NCI-H2227 treated with DMSO at 0.1 percent for 48 hours (cell line): ENCODE measurements around the gene ANKRD13B.

Experiments used
- DNase-seq: peaks from one replicate; lab custom pipeline; 2025; lab: John Stamatoyannopoulos, UW

ANKRD13B gene

DNA sequence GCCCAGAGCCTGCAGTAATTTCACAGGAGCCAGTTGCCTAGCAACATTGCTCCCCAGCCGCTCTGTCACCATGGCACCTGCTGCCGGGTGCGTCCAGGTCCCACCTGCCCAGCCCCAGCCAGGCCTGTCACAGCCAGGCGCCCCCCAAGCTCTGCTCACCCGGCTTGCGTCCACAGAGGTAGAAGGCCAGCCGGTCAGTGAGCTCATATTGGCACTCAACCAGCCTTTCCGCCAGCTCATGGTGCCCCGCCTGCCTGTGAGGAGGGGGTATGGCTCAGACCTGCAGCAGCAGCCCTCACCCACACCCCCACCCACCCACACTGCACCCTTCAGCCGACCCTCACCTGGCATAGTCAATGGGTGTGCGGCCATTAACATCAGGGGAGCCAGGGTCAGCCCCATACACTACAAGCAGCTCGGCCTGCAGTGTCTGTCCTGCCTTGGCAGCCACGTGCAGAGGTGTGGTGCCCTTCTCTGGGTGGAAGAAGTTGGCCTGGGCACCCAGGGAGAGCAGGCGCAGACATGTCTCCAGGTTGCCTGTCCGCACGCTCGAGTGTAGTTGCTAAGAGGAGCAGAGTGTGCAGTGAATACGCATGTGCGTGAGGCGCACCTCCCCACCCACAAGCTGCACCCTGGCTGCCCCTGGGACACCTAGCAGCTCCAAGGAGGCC is 11.2 kb upstream of the ANKRD13B start:
- no peak for DNase-seq

GRCh38 chr17:29582254-29582765 is 10.6 kb upstream of the ANKRD13B start:
- DNase-seq, result no peak

DNA sequence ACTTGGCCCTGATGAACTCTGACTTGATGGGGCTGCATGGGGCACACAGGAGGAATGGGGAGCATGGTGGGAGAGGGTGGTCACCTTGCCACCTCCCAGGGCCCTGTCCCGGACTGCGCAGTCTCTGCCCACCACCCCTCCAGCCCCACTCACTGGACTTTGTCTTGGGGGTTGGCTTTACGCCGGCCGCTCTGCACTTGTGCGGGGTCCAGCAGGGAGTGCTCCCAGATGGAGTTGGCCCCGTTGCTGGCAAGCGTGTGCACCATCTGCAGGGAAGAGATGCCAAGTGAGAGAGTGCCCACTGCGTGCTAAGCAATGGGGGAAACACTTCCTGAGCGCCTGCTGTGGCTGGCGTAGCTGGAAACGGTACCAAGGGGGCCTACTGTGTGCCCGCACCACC is 10.2 kb upstream of the ANKRD13B start:
- DNase-seq, result no peak

- no peak for DNase-seq
Observed at GRCh38 chr17:29583324-29584248, 9.3 kb upstream of the ANKRD13B start.

- DNase-seq, result no peak
Observed at GRCh38 chr17:29584452-29585079, 8.4 kb upstream of the ANKRD13B start.

DNA sequence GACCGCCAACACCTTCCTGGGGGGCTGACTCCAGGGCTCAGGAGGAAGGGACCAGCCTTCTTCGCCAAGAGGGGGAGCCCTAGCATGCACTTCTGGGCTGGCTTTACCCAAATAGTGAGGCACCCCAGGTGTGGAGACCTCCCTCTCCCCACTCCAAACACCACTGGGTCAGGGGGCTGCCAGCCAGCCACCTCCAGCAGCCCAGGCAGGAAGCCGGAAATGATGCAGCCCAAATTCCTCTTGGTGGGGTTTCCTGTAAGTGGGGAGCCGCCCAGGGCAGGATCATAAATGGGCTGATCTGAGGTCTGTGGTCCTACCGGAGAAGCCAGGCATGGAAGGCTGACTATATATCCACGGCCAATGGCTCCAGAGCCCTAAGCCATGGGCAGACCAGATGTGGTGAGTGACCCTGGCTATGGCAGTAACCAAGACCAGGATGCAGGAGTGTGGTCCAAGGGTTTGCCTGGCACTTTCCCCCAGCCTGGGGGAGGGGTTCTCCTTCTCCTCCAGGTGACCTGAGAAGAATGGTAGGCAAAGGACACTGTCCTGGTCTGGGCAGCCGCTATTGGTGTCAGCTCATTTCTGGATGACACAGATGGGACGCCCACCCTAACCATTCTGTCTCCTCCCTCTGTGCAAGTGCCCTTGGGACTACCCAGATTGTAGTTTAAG is 7.7 kb upstream of the ANKRD13B start:
- DNase-seq, result no peak

- no peak for DNase-seq
Observed at GRCh38 chr17:29586676-29587469, 6.1 kb upstream of the ANKRD13B start.

GRCh38 chr17:29587591-29587990 is 5.3 kb upstream of the ANKRD13B start:
- DNase-seq, result no peak

DNA sequence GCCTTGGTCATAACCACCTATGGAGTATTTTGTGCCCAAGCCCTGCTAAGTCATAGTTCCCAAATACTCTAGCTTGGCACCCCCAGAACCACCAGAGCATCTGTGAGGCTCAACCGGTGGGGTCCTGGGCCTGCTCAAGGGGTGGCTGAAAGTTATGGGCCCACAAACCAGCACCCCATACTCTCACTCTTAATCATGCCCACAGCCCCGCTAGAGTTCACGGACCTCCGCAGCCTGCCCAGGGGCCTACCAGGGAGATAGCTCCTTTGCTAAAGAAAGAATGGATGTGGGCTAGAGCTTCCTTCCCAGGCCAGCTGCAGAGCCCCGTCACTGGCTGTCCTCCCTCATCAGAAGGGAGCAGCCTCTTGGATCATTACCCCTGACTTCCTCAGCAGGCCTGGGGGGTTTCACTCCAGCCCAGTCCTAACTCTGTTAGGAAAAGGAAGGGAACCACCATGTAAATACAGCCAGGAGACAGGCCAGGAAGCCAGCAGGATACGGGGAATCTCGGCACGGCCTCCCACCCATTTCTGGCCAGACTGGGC is 4.8 kb upstream of the ANKRD13B start:
- no peak for DNase-seq

DNA sequence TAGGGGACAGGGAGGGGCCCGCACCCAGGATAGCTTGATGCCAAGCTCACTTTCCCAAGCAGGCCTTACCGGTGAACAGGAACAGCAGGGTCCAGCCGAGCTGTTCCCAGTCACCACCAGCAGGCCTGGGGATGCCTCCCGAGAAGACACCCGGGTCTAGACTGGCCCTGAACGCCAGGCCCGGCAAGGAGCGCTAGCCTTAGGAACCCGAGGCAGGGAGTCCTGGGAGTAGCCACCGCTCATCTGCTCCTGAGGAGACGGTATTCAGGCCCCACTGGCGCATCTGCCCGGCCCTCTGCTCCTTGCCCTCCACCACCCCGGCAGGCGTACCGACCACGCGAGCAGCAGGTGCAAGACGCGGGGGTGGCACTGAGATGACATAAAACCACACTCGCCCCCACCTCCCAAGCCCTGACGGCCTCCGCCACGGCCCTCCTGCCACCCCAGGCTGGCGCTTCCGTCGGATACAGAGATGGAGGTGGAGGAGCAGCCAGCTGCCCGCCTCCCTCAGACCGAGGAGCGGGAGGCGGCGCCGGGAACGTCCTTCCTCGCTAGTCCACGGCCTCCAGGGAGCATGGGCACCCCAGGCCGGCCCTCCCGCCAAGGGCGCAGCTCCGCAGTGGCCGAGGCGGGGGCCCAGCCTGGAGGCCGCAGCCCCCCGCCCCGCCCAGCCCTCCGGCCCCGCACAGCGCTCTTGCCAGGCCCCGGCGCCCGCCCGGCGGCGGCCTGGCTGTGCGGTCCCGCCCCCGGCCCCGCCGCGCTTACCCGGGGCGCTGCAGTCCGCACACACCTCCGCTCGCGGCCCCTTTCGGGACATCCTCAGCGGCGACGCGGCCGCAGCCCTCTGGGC is 4.1 kb upstream of the ANKRD13B start:
- DNase-seq, result no peak

- peak; percentile 39 for DNase-seq
Observed at GRCh38 chr17:29589524-29590410, 3.2 kb upstream of the ANKRD13B start, which contains the start of gene GIT1. GIT1 (minus strand) TSS chr17:29589648; CDS start chr17:29589378, 270 bp downstream.

GRCh38 chr17:29590411-29591145 is 2.4 kb upstream of the ANKRD13B start:
- DNase-seq, result peak; percentile 19

DNA sequence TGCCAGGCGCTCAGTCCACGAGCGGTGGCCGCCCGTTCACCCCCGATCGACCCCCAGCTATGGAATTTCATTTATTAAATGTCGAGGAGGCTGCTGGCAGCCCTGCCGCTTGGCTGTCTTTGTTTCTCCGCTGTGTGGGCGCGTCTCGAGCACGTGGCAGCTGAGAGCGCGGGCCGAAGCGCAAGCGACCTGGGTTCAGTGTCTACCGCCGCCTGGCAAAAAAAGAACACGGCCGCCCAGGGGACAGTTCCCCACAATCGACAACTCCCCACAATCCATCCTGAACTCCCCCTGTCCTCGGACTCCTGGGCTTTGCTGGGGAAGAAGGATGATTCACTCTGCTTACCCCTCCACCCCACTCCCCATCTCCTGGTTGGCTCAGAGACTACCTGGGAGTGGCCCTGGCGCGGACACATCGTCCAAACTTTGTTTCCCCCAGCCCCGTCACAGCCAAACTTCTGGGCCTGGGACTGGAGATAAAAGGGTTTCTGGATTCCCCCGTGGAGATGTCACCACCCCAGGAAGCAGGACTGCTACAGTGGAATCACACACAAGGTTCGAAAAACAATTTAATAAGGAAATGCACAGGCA is 1.7 kb upstream of the ANKRD13B start:
- DNase-seq, result no peak

- peak; percentile 78 for DNase-seq
Observed at GRCh38 chr17:29591737-29592608, 959 bp upstream of the ANKRD13B start.

GRCh38 chr17:29593591-29594518 is 923 bp downstream of the ANKRD13B start:
- DNase-seq, result no peak
